HG03064 (cell line): Measurements from ENCODE around the gene TCP11X2.
"Not testable (repeated sequence)": the region's sequence is repeated elsewhere in the genome, so short reads cannot be mapped to it uniquely, and the experiment has no call there.

Experiments
- ATAC-seq: cut with Tn5 transposase; IDR thresholded peaks from one replicate; pipeline ENCODE4 v1.9.1; 2021; ENCODE audit warnings: low read depth; ENCODE audit not compliant: unreplicated experiment

The TCP11X2 gene

GRCh38 chrX:102471762-102472220, at the start of gene TCP11X2:
Gene TCP11X2, minus strand, starts transcription at chrX:102471812.
- ATAC-seq: not testable (repeated sequence)

- ATAC-seq: no peak
These were observed 45.7 kb upstream of the TCP11X2 start for GRCh38 chrX:102517326-102517725.

- ATAC-seq: no peak
These were observed 44.6 kb upstream of the TCP11X2 start, which contains the start of gene TMSB15A for GRCh38 chrX:102515975-102516941. Gene TMSB15A, minus strand, starts transcription at chrX:102516739.

GRCh38 chrX:102514536-102514935, 42.9 kb upstream of the TCP11X2 start:
- ATAC-seq: no peak

GRCh38 chrX:102498732-102499131, 27.1 kb upstream of the TCP11X2 start:
- ATAC-seq: no peak

- ATAC-seq: no peak
These were observed 20.2 kb upstream of the TCP11X2 start for GRCh38 chrX:102491766-102492165.

GRCh38 chrX:102478765-102479164, 7.2 kb upstream of the TCP11X2 start:
- ATAC-seq: not testable (repeated sequence)

- not testable (repeated sequence) for ATAC-seq
These were observed 1.4 kb downstream of the TCP11X2 start for GRCh38 chrX:102470215-102470614.

- not testable (repeated sequence) for ATAC-seq
These were observed 13.0 kb downstream of the TCP11X2 start for GRCh38 chrX:102458615-102459014.

- ATAC-seq: not testable (repeated sequence)
These were observed 31.7 kb downstream of the TCP11X2 start, which contains the start of gene NXF2B for GRCh38 chrX:102439908-102440307. Gene NXF2B, minus strand, starts transcription at chrX:102440008. Its CDS starts 59,972 bp downstream, at chrX:102380036.

- ATAC-seq: not testable (repeated sequence)
These were observed 57.1 kb downstream of the TCP11X2 start for GRCh38 chrX:102414493-102414892.
